Sigmoid colon (tissue), 7 donors: ENCODE data around the gene CDIPT. TPM values are rescaled to one million over a fixed set of nuclear protein-coding genes. Genes with fewer than 3 reads are reported as not detected.

Experiments
- DNase-seq: peaks from one replicate; pipeline ENCODE4 v3.0.0-alpha.2; 2019
- H3K27ac ChIP-seq, 4 donors: fragments of 200-600 bp; sonication (generic); one replicate each; pipeline ENCODE4 v1.5.1; 2016 to 2019; ENCODE audit warnings: mild to moderate bottlenecking in 1 of 4
- H3K27me3 ChIP-seq, 3 donors: fragments of 200-600 bp; sonication (generic); one replicate each; pipeline ENCODE4 v1.5.1; 2019; ENCODE audit warnings: mild to moderate bottlenecking in 1 of 3
- H3K36me3 ChIP-seq, 4 donors: fragments of 200-600 bp; sonication (generic); one replicate each; pipeline ENCODE4 v1.5.1; 2016 to 2019
- H3K4me1 ChIP-seq, 4 donors: fragments of 200-600 bp; sonication (generic); one replicate each; pipeline ENCODE4 v1.5.1; 2017 to 2019
- H3K4me3 ChIP-seq, 4 donors: fragments of 200-600 bp; sonication (generic); one replicate each; pipeline ENCODE4 v1.5.1; 2017 to 2019; ENCODE audit warnings: mild to moderate bottlenecking in 2 of 4, moderate library complexity in 1 of 4
- H3K9me3 ChIP-seq, 4 donors: fragments of 200-600 bp in 3 of 4; sonication (generic) in 3 of 4; one replicate each; pipeline versions ENCODE4 v1.5.1 to v1.6.1; 2013 to 2019
- CTCF ChIP-seq, 4 experiments: fragments of 450-650 bp in 3 of 4; fragments of 200-600 bp in 1 of 4; IDR thresholded peaks; one replicate each; pipeline ENCODE4 v1.5.1; 2016 to 2019; ENCODE audit warnings: antibody characterized with exemption in 4 of 4, mild to moderate bottlenecking in 3 of 4, moderate library complexity in 2 of 4
- EP300 ChIP-seq, 4 donors: sonication (generic); formaldehyde crosslinking; IDR thresholded peaks; one replicate each; pipeline ENCODE4 v1.6.1; 2017; ENCODE audit warnings: antibody characterized with exemption in 4 of 4
- POLR2A ChIP-seq, 2 donors: fragments of 450-650 bp; IDR thresholded peaks; one replicate each; pipeline ENCODE4 v1.6.1; 2016; ENCODE audit warnings: antibody characterized with exemption in 2 of 2, mild to moderate bottlenecking in 2 of 2, moderate library complexity in 2 of 2
- POLR2AphosphoS5 ChIP-seq, 4 donors: sonication (generic); formaldehyde crosslinking; IDR thresholded peaks; one replicate each; pipeline ENCODE4 v1.6.1; 2017; ENCODE audit warnings: antibody characterized with exemption in 4 of 4
- WGBS, 2 donors: extraction: QIAGEN DNeasy Blood & Tissue Kit; methylation state at CpG; one replicate each; pipeline ENCODE4 v1.1.7; 2013; 5-methylcytosine and 5-hydroxymethylcytosine counted together
- intact Hi-C: fragments of 100-400 bp; cut with DNase I; formaldehyde crosslinking; loops from one replicate; pipeline ENCODE4 v1.15.1; 2023
- polyA plus RNA-seq, 3 donors: library from polyadenylated mRNA; stranded (reverse); fragments of 200-250 nt; gene quantifications; one replicate each; pipeline ENCODE4 v1.2.3, GENCODE V29; 2013
- total RNA-seq, 4 donors: library from RNA; depleted of rRNA; stranded (reverse); fragments of >200 nt; gene quantifications; one replicate each; pipeline ENCODE4 v1.1.0, GENCODE V29; 2016
- donor health status: healthy with polysubstance abuse.
- donor health status: Bipolar disorder and iron deficiency.
- donor health status: healthy.

The CDIPT gene
- total and polyA plus RNA-seq, 7 donors: 39.8 to 120 (median 107) TPM

GRCh38 chr16:29900102-29900887, 37.3 kb upstream of the CDIPT start, which contains the start of gene ASPHD1:
Gene ASPHD1, plus strand, starts transcription at chr16:29900488. Its CDS starts 484 bp downstream, at chr16:29900972.
- 0 to 1% methylated on average over 67 of the region's 67 CpGs for WGBS, 2 donors
- H3K27ac ChIP-seq: no peak within 1 kb of the TSS
- peak within 1 kb of the TSS; percentile 24 to 56 (median 50) for H3K4me3 ChIP-seq
- peak; percentile 77 for DNase-seq
- peaks cover 0 to 20% (median 13%) of the 10 kb centered on the region in 4 donors for H3K4me1 ChIP-seq
- intact Hi-C loops: loop anchor here (2.0 kb wide), 1 partner anchor 25 kb away; no protein-coding TSS in a partner anchor
- TF ChIP-seq EP300 (IDR thresholded peaks at IDR 0.05) (no peak), POLR2A (IDR thresholded peaks at IDR 0.05) (no peak), CTCF (IDR thresholded peaks at IDR 0.05) (no peak), POLR2AphosphoS5 (IDR thresholded peaks at IDR 0.05) (no peak)
- H3K36me3 ChIP-seq: no peaks in the 10 kb centered on the region
- peaks cover 12 to 40% (median 26%) of the 10 kb centered on the region in 3 donors for H3K27me3 ChIP-seq
- no peaks in the 10 kb centered on the region for H3K9me3 ChIP-seq

GRCh38 chr16:29899516-29900101, 36.6 kb upstream of the CDIPT start, which contains the start of gene SEZ6L2:
Gene SEZ6L2, minus strand, starts transcription at chr16:29899550. Its CDS starts 531 bp downstream, at chr16:29899019.
- intact Hi-C loops: loop anchor here (2.0 kb wide), 1 partner anchor 25 kb away; no protein-coding TSS in a partner anchor
- H3K27me3 ChIP-seq: peaks cover 12 to 40% (median 26%) of the 10 kb centered on the region in 3 donors
- WGBS, 2 donors: 1 to 2% methylated on average over 29 of the region's 29 CpGs

DNA sequence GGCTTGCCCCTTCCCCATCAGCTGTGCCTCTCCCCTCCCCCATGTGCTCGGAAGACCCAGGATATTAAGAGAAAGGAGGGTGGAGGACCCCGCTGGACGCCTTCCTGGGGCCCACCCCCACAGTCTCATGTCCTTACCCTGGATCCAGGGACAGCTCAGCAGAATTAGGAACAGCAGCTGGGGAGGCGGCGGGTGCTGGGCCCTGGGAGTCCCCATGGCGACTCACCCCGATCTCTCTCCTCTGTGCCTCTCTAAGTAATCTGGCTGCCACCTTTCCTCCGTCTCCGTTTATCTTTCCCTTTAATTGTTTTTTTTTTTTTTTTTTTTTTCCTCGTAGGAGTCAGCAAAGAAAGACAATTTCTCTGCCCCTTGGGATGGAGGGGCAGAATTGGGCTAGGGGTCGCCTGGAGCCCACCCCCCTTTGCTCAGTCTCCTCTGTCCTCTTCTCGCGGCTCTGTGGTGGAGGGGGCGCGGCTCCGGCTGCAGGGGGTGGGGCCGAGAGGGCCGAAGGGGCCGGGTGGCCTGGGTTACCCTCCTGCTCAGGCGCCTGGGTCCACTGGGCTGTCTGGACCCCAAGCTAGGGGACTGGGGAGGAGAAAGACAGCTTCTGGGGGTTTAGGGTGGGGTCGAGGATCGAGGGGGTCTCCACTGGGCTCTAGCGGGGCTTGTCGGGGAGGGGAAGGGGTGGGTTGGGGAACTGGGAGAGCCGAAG, 35.9 kb upstream of the CDIPT start:
- H3K4me3 ChIP-seq: no peak overlapping the region
- TF ChIP-seq POLR2A (IDR thresholded peaks at IDR 0.05) (no peak), EP300 (IDR thresholded peaks at IDR 0.05) (no peak), CTCF (IDR thresholded peaks at IDR 0.05) (no peak), POLR2AphosphoS5 (IDR thresholded peaks at IDR 0.05) (no peak)
- H3K4me1 ChIP-seq: peaks cover 0 to 20% (median 13%) of the 10 kb centered on the region in 4 donors
- 1 to 2% methylated on average over 25 of the region's 25 CpGs for WGBS, 2 donors
- DNase-seq: no peak
- no peaks in the 10 kb centered on the region for H3K9me3 ChIP-seq
- intact Hi-C loops: no loop called here
- no peak overlapping the region for H3K27ac ChIP-seq
- no peaks in the 10 kb centered on the region for H3K36me3 ChIP-seq
- peaks cover 12 to 40% (median 26%) of the 10 kb centered on the region in 3 donors for H3K27me3 ChIP-seq

More at GRCh38 chr16:29899516-29900101, 36.6 kb upstream of the CDIPT start, which contains the start of gene SEZ6L2:
- no peak within 1 kb of the TSS for H3K27ac ChIP-seq
- no peak for TF ChIP-seq POLR2AphosphoS5 (IDR thresholded peaks at IDR 0.05)
- TF ChIP-seq CTCF (IDR thresholded peaks at IDR 0.05): no peak
- no peak for TF ChIP-seq POLR2A (IDR thresholded peaks at IDR 0.05)
- no peak for TF ChIP-seq EP300 (IDR thresholded peaks at IDR 0.05)
- no peaks in the 10 kb centered on the region for H3K9me3 ChIP-seq
- no peaks in the 10 kb centered on the region for H3K36me3 ChIP-seq
- peak within 1 kb of the TSS; percentile 24 to 56 (median 50) for H3K4me3 ChIP-seq
- DNase-seq: no peak
- peaks cover 0 to 20% (median 13%) of the 10 kb centered on the region in 4 donors for H3K4me1 ChIP-seq

DNA sequence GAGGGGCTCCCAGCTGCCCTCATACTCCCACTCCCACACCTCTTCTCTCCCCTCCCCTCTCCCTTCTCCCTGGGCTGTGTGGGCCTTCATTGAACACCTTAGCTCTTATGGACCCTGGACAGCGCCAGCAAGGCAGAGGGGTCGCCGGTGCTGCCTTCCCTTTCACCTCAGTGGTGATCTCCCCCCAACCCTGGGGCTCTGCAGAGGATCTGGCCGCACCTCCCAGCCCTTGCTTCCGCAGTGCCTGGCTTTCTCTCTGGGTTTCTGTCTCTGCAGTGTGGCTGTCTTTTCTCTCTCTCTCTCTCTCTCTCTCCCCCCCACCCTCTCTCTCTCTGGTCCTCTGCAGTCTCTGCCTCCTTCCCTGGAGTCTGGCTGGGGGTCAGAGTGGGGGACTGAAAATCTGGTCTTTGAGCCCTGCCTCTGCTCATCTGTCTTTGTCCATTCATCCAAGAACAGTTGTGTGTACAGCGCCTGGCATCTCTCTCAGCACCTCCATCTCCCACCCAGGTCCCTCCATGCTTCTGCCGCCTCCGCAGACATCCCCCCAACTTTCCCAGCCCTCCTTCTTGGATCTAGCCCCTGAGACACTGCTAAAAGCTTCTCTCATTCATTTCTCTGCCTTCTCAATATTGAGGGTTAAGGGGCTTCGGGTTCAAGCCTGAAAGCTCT, 35.2 kb upstream of the CDIPT start:
- Histone ChIP-seq H3K27me3 (peaks cover 12 to 40% (median 26%) of the 10 kb centered on the region in 3 donors), H3K4me1 (peaks cover 0 to 20% (median 13%) of the 10 kb centered on the region in 4 donors), H3K4me3 (no peak overlapping the region), H3K9me3 (no peaks in the 10 kb centered on the region), H3K36me3 (no peaks in the 10 kb centered on the region), H3K27ac (no peak overlapping the region)
- intact Hi-C loops: no loop called here
- DNase-seq: no peak
- WGBS, 2 donors: 21 to 52% methylated on average over 9 of the region's 9 CpGs
- TF ChIP-seq POLR2A (IDR thresholded peaks at IDR 0.05) (no peak), POLR2AphosphoS5 (IDR thresholded peaks at IDR 0.05) (no peak), CTCF (IDR thresholded peaks at IDR 0.05) (no peak), EP300 (IDR thresholded peaks at IDR 0.05) (no peak)
